ENCODE results near the gene RALGPS1.

DNA sequence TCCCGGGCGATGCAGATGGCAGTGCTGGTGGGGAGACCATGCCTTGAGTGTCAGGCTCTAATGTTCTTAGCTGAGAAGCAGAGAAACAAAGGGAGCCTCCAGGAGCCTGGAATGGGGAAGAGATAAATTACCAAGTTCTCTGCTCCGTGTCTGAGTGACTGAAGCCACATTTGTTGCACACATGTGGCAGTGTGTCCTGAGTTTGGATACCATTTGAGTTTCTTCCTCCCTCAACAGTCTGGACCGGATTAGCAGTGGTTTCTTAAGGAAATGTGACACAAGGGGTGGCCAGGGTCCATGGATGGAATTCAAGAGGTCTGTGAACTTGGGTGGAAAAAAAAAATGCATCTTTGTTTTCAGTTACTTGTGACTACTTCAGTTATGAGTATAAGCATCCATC, 299.3 kb downstream of the RALGPS1 start:
- TF ChIP-seq, protein P1, sequence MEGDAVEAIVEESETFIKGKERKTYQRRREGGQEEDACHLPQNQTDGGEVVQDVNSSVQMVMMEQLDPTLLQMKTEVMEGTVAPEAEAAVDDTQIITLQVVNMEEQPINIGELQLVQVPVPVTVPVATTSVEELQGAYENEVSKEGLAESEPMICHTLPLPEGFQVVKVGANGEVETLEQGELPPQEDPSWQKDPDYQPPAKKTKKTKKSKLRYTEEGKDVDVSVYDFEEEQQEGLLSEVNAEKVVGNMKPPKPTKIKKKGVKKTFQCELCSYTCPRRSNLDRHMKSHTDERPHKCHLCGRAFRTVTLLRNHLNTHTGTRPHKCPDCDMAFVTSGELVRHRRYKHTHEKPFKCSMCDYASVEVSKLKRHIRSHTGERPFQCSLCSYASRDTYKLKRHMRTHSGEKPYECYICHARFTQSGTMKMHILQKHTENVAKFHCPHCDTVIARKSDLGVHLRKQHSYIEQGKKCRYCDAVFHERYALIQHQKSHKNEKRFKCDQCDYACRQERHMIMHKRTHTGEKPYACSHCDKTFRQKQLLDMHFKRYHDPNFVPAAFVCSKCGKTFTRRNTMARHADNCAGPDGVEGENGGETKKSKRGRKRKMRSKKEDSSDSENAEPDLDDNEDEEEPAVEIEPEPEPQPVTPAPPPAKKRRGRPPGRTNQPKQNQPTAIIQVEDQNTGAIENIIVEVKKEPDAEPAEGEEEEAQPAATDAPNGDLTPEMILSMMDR (IDR thresholded peaks at IDR 0.05 in 4 of 5, conservative IDR thresholded peaks at IDR 0.05 in 1 of 5) = no peak
- TF ChIP-seq POLR2A (IDR thresholded peaks at IDR 0.05) = no peak

Data from gastrocnemius medialis (tissue), 4 donors.